HepG2 (cell line): ENCODE data around the gene SYVN1. TPM values are rescaled to one million over a fixed set of nuclear protein-coding genes. Genes with fewer than 3 reads are reported as not detected.

Source experiments
- CSRNP2 ChIP-seq: sonication (generic); formaldehyde crosslinking; conservative IDR thresholded peaks from 2 replicates; pipeline ENCODE4 v1.8.0; 2022; ENCODE audit warnings: low read depth, missing genetic modification reagents
- ELF1 ChIP-seq: sonication (generic); formaldehyde crosslinking; IDR thresholded peaks from 2 replicates; pipeline ENCODE4 v1.4.0; 2020; ENCODE audit warnings: missing genetic modification reagents
- KLF11 ChIP-seq: IDR thresholded peaks from 2 replicates; pipeline ENCODE4 v1.6.1; 2016; ENCODE audit warnings: missing compliant biosample characterization
- LCORL ChIP-seq, 2 experiments: fragments of 450-650 bp in 1 of 2; sonication (generic) in 1 of 2; formaldehyde crosslinking in 1 of 2; IDR thresholded peaks; 2 replicates each; pipeline versions ENCODE4 v1.5.0 to v1.6.1; 2017 to 2020; ENCODE audit warnings: antibody characterized with exemption in 1 of 2, missing genetic modification reagents in 1 of 2
- POGK ChIP-seq: sonication (generic); formaldehyde crosslinking; conservative IDR thresholded peaks from 2 replicates; pipeline ENCODE4 v1.8.0; 2022; ENCODE audit warnings: mild to moderate bottlenecking, moderate library complexity, missing genetic modification reagents
- SCMH1 ChIP-seq: sonication (generic); formaldehyde crosslinking; IDR thresholded peaks from 2 replicates; pipeline ENCODE4 v1.9.0; 2021; ENCODE audit warnings: missing genetic modification reagents, mild to moderate bottlenecking, borderline replicate concordance
- TRIM22 ChIP-seq: fragments of 450-650 bp; IDR thresholded peaks from 2 replicates; pipeline ENCODE4 v1.6.1; 2017
- ZBTB40 ChIP-seq, 2 experiments: fragments of 450-650 bp in 1 of 2; sonication (generic) in 1 of 2; formaldehyde crosslinking in 1 of 2; IDR thresholded peaks; 2 replicates each; pipeline versions ENCODE4 v1.6.1 to v1.8.0; 2016 to 2022; ENCODE audit warnings: antibody characterized with exemption in 1 of 2, mild to moderate bottlenecking in 1 of 2, missing genetic modification reagents in 1 of 2
- ZNF512B ChIP-seq: sonication (generic); formaldehyde crosslinking; IDR thresholded peaks from 2 replicates; pipeline ENCODE4 v1.5.1; 2020; ENCODE audit warnings: missing genetic modification reagents, mild to moderate bottlenecking, borderline replicate concordance
- polyA plus RNA-seq, 8 experiments: library from polyadenylated mRNA; depleted of rRNA in 3 of 8; stranded (reverse) in 7 of 8; unstranded in 1 of 8; fragments of >200 nt; fragmentation: Illumina TruSeq in 4 of 8; extraction: Trizol in 4 of 8; gene quantifications; 2 replicates each; pipeline versions ENCODE4 v1.2.1 to v1.2.3, GENCODE V29; 2011 to 2016; ENCODE audit warnings: low read depth in 4 of 8, missing spikeins in 1 of 8, mixed read lengths in 1 of 8; ENCODE audit not compliant: insufficient read depth in 1 of 8
- total RNA-seq, 5 experiments: library from RNA; depleted of rRNA; stranded (reverse); fragments of >200 nt; fragmentation: Illumina TruSeq; extraction: Trizol; gene quantifications; 2 replicates each; pipeline ENCODE4 v1.2.3, GENCODE V29; 2016; ENCODE audit warnings: low read depth in 1 of 5

The SYVN1 gene
- total and polyA plus RNA-seq, 2 of the 13 experiments (the other 11 are each of a cell fraction or from before 2014, with no cell fraction given), result 10.3 to 22.5 TPM

GRCh38 chr11:65117206-65118096 is 16.9 kb downstream of the SYVN1 start, which contains the start of gene ZNHIT2 (continued):
- TF ChIP-seq ZNF512B (no peak), LCORL (IDR thresholded peaks at IDR 0.05) (no peak), LCORL (CRISPR knock-in tag; IDR thresholded peaks at IDR 0.05) (peak; percentile 79; the same call in 1 of the 2 replicates), SCMH1 (CRISPR knock-in tag) (no peak), CSRNP2 (CRISPR knock-in tag) (no peak; the same call in 1 of the 2 replicates), ELF1 (CRISPR knock-in tag) (peak; percentile 91), ZBTB40 (IDR thresholded peaks at IDR 0.05) (peak; percentile 92), ZBTB40 (CRISPR knock-in tag; IDR thresholded peaks at IDR 0.05) (peak; percentile 90), POGK (CRISPR knock-in tag) (peak; percentile 96), KLF11 (CRISPR knock-in tag) (no peak), TRIM22 (no peak)
